PC-9 (cell line): ENCODE data around the gene AIF1.

Experiments
- EZH2 ChIP-seq: fragments of 200-600 bp; sonication (generic); IDR thresholded peaks from 2 replicates; pipeline ENCODE4 v1.8.0; 2017; ENCODE audit warnings: antibody characterized with exemption, low read depth
- TF ChIP-seq, protein P1 (sequence below): fragments of 200-600 bp; sonication (generic); conservative IDR thresholded peaks from 2 replicates; pipeline ENCODE4 v1.6.1; 2017; ENCODE audit warnings: mixed run types, antibody characterized with exemption, mild to moderate bottlenecking, moderate library complexity

DNA sequence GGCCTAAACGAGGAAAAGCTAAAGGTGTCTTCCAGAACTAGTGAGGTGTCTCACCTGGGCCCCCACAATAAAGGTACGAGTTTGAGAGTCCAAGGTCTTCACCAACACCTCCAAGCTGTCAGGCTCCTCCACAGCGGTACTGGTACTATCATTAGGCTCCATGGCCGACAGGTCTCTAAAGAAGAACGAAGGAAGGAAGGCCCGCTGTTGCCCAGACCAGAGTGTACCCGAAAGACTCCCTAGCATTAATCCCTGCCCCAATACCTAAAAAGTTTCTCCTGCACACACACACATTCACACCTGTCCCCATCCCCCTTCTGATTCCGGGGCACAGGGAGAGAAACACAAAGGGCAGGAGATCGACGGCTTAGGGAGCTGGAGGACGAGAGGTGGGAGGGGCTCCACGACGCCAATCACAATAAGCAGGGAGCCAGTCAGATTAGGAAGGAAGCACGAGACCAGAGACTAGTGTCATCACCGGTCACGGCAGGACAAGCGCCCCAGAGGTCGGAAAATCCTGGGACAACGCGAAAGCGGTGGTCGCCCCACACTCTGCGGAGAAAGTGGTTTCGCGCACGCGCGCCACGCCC lies 36.7 kb downstream of the AIF1 start:
- TF ChIP-seq, protein P1, sequence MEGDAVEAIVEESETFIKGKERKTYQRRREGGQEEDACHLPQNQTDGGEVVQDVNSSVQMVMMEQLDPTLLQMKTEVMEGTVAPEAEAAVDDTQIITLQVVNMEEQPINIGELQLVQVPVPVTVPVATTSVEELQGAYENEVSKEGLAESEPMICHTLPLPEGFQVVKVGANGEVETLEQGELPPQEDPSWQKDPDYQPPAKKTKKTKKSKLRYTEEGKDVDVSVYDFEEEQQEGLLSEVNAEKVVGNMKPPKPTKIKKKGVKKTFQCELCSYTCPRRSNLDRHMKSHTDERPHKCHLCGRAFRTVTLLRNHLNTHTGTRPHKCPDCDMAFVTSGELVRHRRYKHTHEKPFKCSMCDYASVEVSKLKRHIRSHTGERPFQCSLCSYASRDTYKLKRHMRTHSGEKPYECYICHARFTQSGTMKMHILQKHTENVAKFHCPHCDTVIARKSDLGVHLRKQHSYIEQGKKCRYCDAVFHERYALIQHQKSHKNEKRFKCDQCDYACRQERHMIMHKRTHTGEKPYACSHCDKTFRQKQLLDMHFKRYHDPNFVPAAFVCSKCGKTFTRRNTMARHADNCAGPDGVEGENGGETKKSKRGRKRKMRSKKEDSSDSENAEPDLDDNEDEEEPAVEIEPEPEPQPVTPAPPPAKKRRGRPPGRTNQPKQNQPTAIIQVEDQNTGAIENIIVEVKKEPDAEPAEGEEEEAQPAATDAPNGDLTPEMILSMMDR: no peak
- TF ChIP-seq EZH2: no peak
